Cortex of kidney (tissue), 1 donor: ENCODE data around the gene ATG4A.

Experiments used
- DNase-seq: peaks from one replicate; lab custom pipeline; 2025; lab: John Stamatoyannopoulos, UW

The ATG4A gene

DNA sequence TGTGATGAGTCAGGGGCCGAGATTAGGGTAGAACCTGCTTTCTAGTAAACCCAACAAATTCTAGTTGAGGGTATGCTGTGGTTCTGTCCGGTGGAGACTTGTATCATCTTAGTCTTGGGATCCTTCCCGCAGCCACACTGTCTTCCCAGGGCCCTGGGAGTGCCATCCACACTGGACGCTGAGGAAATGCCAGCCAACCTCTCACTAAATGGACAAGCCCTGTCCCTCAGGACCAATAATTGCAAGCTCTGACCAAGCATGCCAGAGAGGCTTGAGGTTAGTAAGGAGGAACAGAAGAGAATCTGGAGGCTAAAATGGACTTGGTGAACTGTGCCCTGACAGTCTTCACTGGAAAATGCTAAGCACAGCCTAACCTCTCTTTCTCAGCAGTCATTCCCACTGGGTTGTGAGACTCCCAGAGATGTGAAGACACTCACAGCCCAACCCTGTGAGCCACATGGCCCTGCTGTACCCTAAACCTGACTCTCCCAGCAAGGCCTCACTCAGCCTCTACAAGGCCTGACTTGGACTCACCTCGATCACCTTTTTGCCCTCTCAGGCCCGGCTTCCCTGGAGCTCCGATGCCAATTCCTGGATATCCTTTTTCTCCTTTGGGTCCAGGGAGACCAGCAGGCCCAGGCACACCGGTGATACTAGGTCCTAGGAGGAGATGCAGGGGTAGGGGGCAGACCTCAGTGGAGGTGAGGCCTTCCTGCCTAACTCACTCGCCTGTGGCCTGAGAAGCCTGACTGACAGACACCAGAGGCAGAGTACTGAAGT lies 77.6 kb downstream of the ATG4A start:
- DNase-seq = no peak

DNA sequence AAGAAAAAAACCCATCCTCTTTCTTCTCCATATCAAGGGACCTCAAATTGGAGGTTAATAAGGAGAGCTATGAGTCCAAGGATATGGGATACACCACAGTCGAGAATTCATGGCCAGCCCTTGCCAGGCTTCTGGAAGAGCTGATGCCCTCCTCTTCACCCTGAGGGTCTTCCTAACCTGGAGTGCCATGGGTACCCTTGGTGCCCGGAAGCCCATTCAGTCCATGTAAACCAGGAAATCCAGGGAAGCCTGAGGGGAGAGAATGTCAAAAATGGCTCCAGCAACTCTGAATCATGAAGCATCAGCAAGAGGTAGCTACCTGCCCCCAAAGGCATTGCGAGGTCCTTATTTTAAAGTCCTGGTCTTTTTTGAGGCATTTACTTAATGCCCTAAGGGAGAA lies 78.2 kb downstream of the ATG4A start:
- no peak for DNase-seq

DNA sequence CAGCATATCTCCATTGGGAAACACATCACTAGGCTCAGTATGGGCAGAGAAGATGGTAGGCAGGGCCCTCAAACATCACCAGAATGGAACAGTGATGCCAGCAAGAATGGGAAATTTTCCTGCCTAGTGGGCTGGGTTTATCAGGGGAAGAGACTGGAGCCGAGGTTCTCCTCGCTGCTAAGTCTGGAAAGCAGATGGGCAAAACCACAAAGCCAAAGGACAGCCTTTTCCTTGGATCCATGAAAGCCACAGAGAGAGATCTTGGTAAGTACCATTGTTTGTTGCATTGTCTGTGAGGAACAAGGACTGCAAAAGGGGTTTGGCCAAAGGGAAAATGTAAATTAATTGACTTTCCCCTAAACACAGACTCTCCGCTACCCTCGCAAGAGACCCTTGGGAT lies 80.1 kb downstream of the ATG4A start:
- DNase-seq = no peak

DNA sequence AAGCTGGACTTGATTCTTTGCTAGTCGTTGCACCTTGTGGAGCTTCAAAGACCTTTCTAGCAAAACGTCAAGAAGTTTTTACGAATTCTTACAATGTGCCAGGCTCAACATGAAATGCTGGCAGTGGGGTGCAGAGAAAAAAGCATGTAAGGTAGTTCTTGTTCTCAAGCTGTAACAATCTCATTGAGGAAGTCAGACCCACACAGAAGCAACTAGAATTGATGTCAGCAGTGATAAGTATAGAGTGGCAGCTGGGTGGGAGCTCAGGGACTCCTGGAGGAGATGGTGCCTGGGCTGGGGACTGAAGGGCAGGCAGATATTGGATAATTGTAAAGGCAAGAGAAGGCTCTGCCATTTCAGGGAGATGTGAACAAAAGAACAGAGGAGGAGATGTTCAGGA lies 82.3 kb downstream of the ATG4A start:
- no peak for DNase-seq

DNA sequence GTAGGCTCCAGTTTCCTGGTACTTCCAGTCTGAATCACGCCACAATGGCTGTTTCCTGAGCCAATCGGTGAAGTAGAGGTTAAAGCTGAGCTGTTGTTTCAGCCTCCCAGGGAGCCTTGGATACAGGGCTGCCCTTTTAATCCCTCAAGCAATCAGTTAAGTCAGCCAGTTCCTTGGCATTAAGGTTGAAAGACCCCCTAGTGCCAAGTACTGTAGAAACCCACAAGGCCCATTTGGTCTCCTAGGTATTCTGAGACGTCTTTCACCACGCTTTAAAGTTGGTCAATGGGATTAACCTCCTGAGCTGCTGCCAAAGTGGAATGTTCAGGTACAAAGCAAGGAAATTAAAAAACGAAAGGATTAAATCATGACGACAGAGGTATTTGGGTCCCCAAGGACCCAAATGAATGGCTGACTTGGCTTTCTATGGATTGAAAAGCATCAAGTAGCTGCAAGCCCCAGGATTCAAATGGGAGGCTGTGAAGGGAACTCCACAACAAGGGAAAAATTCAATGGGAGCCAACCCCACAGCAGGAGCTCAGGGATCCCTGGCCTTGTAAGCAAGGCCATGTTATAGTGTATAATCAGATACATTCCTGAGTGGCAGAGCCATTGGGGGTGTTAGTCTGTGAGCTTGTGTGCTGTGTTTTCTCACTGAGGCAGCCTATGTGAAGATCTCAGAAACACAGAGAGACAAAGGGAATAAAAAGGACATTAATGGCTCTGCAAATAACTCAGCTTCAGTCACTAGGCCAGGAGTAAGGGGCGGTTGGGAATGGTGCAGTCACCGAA lies 86.0 kb downstream of the ATG4A start:
- DNase-seq = no peak

DNA sequence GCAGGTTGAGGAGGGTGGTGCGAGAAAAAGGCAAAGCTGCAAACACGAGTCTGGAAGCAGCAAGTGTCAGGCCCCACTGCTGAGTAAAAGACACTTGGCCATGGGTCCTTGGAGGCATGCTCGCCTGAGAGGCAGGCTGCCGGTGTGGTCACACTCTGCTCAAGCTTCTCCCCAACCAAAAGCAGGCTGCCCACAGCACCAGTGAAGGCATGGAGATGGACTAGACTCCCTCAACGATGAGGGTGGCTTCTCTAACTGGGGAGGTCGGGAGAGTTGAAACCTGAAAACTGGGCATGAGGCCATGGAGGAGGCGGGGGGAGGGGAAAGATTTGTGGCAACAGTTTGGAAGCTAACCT lies 86.5 kb downstream of the ATG4A start:
- DNase-seq = no peak

DNA sequence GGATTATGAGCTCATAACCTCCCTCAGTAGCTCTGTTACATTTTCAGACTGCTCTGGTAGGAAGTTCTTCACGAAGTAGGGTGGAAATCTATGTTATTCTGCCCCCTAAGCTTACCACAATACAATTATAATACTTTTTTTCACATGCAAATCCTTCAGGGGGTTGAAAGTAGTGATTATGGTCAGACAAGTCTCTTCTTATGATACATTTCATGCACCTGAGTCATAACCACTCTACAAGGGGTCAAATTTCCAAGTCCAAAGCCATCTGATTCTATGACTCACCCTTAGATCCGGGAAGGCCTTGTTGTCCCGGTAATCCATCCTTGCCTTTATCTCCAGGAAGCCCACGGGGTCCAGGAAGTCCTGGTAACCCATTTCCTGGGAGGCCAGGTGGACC lies 95.2 kb downstream of the ATG4A start:
- DNase-seq = no peak

DNA sequence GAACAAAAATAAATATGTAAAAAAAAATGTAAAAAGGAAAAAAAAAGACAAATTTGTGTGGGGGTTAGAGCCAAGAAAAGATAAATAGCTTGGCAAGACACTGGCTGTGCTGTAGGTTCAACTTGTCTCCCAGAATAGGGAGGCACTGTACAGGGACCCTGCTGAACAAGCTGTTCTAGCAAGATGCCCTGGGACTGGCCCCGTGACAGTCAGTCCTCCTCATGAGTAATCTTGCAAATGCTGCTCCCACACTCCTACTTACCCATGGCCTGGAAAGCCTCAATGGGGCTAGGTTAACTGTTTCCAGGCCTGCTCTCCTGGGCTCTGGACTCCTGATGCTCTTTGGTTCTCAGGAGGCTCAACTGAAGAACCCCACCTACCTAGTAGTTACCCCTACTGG lies 106.8 kb downstream of the ATG4A start:
- no peak for DNase-seq

DNA sequence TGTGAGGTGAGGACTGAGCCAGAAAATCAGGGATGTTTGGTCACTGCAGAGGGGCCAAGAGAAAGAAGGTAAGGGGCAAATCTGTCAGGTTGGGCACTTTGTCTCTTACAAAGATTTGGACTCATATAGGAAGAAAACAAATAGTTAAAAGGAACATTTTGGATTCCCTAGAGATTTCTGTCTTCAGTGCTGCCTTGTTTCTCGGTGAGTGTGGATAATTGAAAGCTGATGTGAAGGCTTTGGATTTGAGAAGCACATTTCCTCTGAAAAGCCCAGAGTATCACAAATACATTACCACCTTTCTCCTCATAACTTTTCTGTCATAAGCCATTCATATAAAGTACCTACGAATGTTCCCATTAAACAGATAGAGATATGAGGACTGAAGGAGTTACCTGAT lies 107.5 kb downstream of the ATG4A start:
- DNase-seq = no peak

DNA sequence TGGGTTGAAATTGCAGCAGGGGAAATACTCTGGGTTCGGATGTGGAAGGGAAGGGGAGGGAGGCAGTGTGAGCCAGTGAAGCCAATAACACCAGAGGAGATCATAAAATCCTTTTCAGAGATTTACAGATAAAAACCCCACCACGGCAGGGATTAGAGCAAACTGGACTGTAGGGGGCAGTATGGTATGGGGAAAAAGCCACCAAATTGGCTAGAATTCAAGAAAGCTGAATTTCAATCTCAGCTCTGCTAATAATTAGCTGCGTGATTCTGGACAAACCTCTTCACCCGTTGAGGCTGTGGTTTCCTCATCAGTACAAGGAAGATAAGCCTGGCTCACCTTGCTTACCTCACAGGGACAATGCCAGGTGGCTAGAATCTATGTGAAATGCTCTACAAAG lies 108.1 kb downstream of the ATG4A start:
- DNase-seq = no peak

DNA sequence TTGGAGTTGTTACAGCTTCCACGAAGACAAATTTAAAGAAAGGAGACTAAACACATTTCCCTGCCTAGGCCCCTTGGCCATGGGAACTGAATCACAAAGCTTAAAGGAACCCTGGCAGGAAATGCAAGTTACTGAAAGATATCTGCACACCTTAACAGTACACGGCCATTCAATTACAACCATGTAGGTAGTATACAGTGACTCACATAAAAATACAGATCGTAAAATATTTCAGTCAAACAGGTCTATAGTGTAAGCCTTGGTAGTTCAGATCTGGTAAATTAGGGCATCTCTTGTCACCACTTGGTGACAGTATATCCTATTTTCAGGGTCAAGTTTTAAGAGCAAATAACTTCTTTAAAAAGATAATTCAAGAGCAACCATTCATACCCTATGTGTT lies 112.0 kb downstream of the ATG4A start:
- no peak for DNase-seq
